Chondrocyte (in vitro differentiated cells): ENCODE results near the gene TMEM138. TPM values are rescaled to one million over a fixed set of nuclear protein-coding genes. Genes with fewer than 3 reads are reported as not detected.

Source experiments
- DNase-seq: peaks from one replicate; pipeline ENCODE4 v3.0.0; 2021; ENCODE audit warnings: mixed read lengths, low spot score
- H3K27ac Mint-ChIP-seq: one replicate; pipeline ENCODE4 v1.8.0; 2021; ENCODE audit warnings: mild to moderate bottlenecking, moderate library complexity, mixed read lengths; ENCODE audit not compliant: unreplicated experiment
- H3K27me3 Mint-ChIP-seq: 2 replicates; pipeline ENCODE4 v1.8.0; 2021; ENCODE audit warnings: low read depth, mixed read lengths
- H3K36me3 Mint-ChIP-seq: 2 replicates; pipeline ENCODE4 v1.8.0; 2021; ENCODE audit warnings: low read depth, mixed read lengths
- H3K4me1 Mint-ChIP-seq: 2 replicates; pipeline ENCODE4 v1.8.0; 2021; ENCODE audit warnings: low read depth, mild to moderate bottlenecking, mixed read lengths
- H3K4me3 Mint-ChIP-seq: one replicate; pipeline ENCODE4 v1.8.0; 2021; ENCODE audit warnings: mild to moderate bottlenecking, moderate library complexity, mixed read lengths; ENCODE audit not compliant: unreplicated experiment
- H3K9me3 Mint-ChIP-seq: 2 replicates; pipeline ENCODE4 v1.8.0; 2021; ENCODE audit warnings: low read depth, mixed read lengths
- total RNA-seq: library from RNA; stranded (reverse); gene quantifications from 3 replicates; pipeline ENCODE4 v1.2.1, GENCODE V29; 2021
- TF ChIP-seq, protein P1 (sequence below): fragments of 200-600 bp; sonication (generic); IDR thresholded peaks from 2 replicates; pipeline ENCODE4 v1.5.0; 2021; ENCODE audit warnings: antibody characterized with exemption, mild to moderate bottlenecking, moderate library complexity

Gene TMEM138
- total RNA-seq, 1 donor from 2014 or later: 46.7 TPM

DNA sequence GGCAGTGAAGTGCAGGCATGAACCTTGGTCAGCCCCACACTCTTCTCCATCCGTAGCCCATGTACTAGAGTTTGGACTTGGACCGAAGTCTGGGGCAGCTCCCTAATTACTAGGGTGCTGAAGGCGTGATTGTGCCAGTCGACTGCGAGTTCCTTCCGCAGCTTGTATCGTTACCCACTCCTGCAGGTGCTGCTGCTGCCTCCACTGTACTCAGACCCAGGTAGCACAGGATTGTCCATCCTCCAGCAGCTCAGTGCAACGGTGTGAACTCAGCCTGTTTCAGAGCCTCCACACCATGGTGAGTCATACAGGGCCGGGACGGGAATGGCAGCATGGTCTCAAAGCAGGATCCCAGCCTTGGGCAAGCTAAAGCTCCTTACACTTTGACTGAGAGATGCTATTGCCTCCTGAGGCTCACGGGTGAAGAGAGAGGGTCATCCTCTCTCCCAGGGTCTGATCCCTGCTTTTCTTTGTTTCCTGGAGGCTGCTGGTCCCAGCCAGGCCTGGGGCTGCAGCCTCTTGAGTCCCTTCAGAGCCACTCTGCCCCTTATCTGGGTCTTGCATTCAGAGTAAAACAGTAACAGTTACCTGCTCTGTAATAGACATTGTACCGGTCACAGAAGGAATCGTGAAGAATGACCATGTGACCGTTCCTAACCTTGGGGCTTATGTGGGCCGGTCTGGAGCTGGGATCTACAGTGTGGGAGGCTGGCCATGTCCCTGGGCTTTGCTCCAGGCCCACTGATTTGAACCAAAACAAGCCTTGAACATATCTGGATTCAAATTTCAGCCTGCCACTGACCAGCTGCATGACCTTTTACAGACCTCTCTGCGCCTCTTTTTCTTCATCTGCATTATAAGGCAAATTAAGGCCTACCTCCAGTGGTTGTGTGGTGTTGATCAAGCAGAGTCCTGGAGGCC, 27.5 kb upstream of the TMEM138 start:
- H3K4me3 Mint-ChIP-seq: peak overlapping the region; percentile 10
- H3K36me3 Mint-ChIP-seq: peaks cover 8% of the 10 kb centered on the region
- no peak for DNase-seq
- H3K9me3 Mint-ChIP-seq: no peaks in the 10 kb centered on the region
- peaks cover 38% of the 10 kb centered on the region for H3K4me1 Mint-ChIP-seq
- H3K27ac Mint-ChIP-seq: peak overlapping the region; percentile 49
- H3K27me3 Mint-ChIP-seq: no peaks in the 10 kb centered on the region
- TF ChIP-seq, protein P1, sequence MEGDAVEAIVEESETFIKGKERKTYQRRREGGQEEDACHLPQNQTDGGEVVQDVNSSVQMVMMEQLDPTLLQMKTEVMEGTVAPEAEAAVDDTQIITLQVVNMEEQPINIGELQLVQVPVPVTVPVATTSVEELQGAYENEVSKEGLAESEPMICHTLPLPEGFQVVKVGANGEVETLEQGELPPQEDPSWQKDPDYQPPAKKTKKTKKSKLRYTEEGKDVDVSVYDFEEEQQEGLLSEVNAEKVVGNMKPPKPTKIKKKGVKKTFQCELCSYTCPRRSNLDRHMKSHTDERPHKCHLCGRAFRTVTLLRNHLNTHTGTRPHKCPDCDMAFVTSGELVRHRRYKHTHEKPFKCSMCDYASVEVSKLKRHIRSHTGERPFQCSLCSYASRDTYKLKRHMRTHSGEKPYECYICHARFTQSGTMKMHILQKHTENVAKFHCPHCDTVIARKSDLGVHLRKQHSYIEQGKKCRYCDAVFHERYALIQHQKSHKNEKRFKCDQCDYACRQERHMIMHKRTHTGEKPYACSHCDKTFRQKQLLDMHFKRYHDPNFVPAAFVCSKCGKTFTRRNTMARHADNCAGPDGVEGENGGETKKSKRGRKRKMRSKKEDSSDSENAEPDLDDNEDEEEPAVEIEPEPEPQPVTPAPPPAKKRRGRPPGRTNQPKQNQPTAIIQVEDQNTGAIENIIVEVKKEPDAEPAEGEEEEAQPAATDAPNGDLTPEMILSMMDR: no peak

- Mint-ChIP-seq H3K27me3 (no peaks in the 10 kb centered on the region), H3K36me3 (peaks cover 4% of the 10 kb centered on the region), H3K9me3 (no peaks in the 10 kb centered on the region), H3K27ac (no peak overlapping the region), H3K4me1 (peaks cover 32% of the 10 kb centered on the region), H3K4me3 (no peak overlapping the region)
- TF ChIP-seq, protein P1: no peak
- DNase-seq: no peak
Observed at GRCh38 chr11:61335355-61335710, 26.8 kb upstream of the TMEM138 start.

- Mint-ChIP-seq H3K27me3 (no peaks in the 10 kb centered on the region), H3K4me3 (no peak overlapping the region), H3K9me3 (no peaks in the 10 kb centered on the region), H3K4me1 (peaks cover 21% of the 10 kb centered on the region), H3K27ac (no peak overlapping the region), H3K36me3 (peaks cover 6% of the 10 kb centered on the region)
- DNase-seq: no peak
- TF ChIP-seq, protein P1: peak; percentile 96
Observed at GRCh38 chr11:61336171-61336935, 25.8 kb upstream of the TMEM138 start.

DNA sequence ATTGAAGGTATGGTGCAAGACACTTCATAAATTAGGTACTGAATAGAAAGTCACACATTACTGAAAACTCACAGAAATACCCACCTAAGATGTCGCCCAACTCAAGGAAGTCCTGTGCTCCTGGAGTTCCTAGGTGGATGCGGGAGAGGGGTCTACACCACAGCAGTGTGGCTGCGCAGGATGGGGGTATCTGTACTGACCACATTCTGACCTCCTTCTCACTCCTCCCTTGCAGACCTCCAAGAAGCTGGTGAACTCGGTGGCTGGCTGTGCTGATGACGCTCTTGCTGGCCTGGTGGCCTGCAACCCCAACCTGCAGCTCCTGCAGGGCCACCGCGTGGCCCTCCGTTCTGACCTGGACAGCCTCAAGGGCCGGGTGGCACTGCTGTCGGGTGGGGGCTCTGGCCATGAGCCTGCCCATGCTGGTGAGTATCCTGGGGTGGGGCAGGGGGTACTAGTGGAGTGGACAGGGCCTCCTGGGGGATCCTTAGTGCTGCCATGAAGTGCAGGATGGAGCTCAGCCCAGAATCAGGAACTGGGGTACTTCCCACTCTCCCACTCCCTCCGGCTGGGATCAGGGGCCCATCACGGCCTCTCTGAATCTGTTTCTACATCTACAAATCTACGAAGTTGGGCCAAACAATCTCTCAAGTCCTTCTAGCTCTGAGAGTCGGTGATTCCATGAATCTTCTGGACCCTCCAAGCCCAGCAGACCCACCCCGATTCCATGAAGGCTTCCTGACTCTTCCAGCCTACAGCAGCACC, 24.3 kb upstream of the TMEM138 start:
- TF ChIP-seq, protein P1: no peak
- peaks cover 11% of the 10 kb centered on the region for H3K4me1 Mint-ChIP-seq
- no peaks in the 10 kb centered on the region for H3K27me3 Mint-ChIP-seq
- H3K9me3 Mint-ChIP-seq: no peaks in the 10 kb centered on the region
- no peak for DNase-seq
- H3K27ac Mint-ChIP-seq: no peak overlapping the region
- H3K36me3 Mint-ChIP-seq: peaks cover 10% of the 10 kb centered on the region
- no peak overlapping the region for H3K4me3 Mint-ChIP-seq
